H54 (cell line): ENCODE measurements around the gene NMBR.
A peak's percentile ranks its signal among the peaks of the same experiment; 100 is the strongest.
"Not testable (repeated sequence)": the region's sequence is repeated elsewhere in the genome, so short reads cannot be mapped to it uniquely, and the experiment has no call there.

Experiments
- DNase-seq: peaks from one replicate; pipeline ENCODE4 v3.0.0; 2011; ENCODE audit warnings: low spot score, mixed read lengths; ENCODE audit not compliant: insufficient read length
- FAIRE-seq: peaks from 3 replicates; lab custom pipeline; 2011; peaks lifted over from hg19 to GRCh38; lab: Jason Lieb, UNC
- POLR2A ChIP-seq: IDR thresholded peaks from 2 replicates; pipeline ENCODE4 v1.6.1; 2011; ENCODE audit warnings: low read depth, mild to moderate bottlenecking, low read length

The NMBR gene

GRCh38 chr6:142146828-142147662 is at the start of gene NMBR, which contains the start of gene VTA1:
Gene NMBR, minus strand, starts transcription at chr6:142147122. Its CDS starts 58,464 bp downstream, at chr6:142088658.
Gene VTA1, plus strand, starts transcription at chr6:142147263. Its CDS starts 25 bp downstream, at chr6:142147288.
- peak; percentile 77 for TF ChIP-seq POLR2A
- peak; percentile 99 for FAIRE-seq

GRCh38 chr6:142195862-142196541 is 49.1 kb upstream of the NMBR start:
- no peak for DNase-seq
- no peak for TF ChIP-seq POLR2A
- FAIRE-seq, result no peak

More at GRCh38 chr6:142146828-142147662, at the start of gene NMBR, which contains the start of gene VTA1:
- DNase-seq, result peak; percentile 49

- no peak for TF ChIP-seq POLR2A
- DNase-seq, result no peak
- FAIRE-seq, result no peak
These were observed 46.7 kb upstream of the NMBR start for GRCh38 chr6:142193621-142194020.

GRCh38 chr6:142192343-142192742 is 45.4 kb upstream of the NMBR start:
- DNase-seq (no peak), FAIRE-seq (no peak)
- no peak for TF ChIP-seq POLR2A

GRCh38 chr6:142189057-142189456 is 42.1 kb upstream of the NMBR start:
- DNase-seq (no peak), FAIRE-seq (no peak)
- TF ChIP-seq POLR2A, result no peak

- not testable (repeated sequence) for FAIRE-seq
These were observed 41.4 kb upstream of the NMBR start for GRCh38 chr6:142188341-142188740.

GRCh38 chr6:142187209-142187608 is 40.3 kb upstream of the NMBR start:
- FAIRE-seq (peak; percentile 61), DNase-seq (no peak)
- no peak for TF ChIP-seq POLR2A

More at GRCh38 chr6:142188341-142188740, 41.4 kb upstream of the NMBR start:
- DNase-seq, result not testable (repeated sequence)

- FAIRE-seq (no peak), DNase-seq (no peak)
- TF ChIP-seq POLR2A, result no peak
These were observed 38.7 kb upstream of the NMBR start for GRCh38 chr6:142185641-142186040.

- DNase-seq, result no peak
- no peak for FAIRE-seq
- TF ChIP-seq POLR2A, result no peak
These were observed 37.4 kb upstream of the NMBR start for GRCh38 chr6:142184307-142184706.

GRCh38 chr6:142183351-142183750 is 36.4 kb upstream of the NMBR start:
- DNase-seq (no peak), FAIRE-seq (no peak)
- TF ChIP-seq POLR2A, result no peak

GRCh38 chr6:142182004-142182403 is 35.1 kb upstream of the NMBR start:
- FAIRE-seq (no peak), DNase-seq (no peak)
- no peak for TF ChIP-seq POLR2A

GRCh38 chr6:142178129-142178528 is 31.2 kb upstream of the NMBR start:
- TF ChIP-seq POLR2A, result no peak
- DNase-seq (no peak), FAIRE-seq (no peak)

- FAIRE-seq (no peak), DNase-seq (no peak)
- no peak for TF ChIP-seq POLR2A
These were observed 27.8 kb upstream of the NMBR start for GRCh38 chr6:142174703-142175102.

GRCh38 chr6:142173980-142174379 is 27.1 kb upstream of the NMBR start:
- no peak for TF ChIP-seq POLR2A
- no peak for FAIRE-seq
- no peak for DNase-seq
